Left kidney (tissue), 2 donors: Measurements from ENCODE around the gene CFAP107. TPM values are rescaled to one million over a fixed set of nuclear protein-coding genes. Genes with fewer than 3 reads are reported as not detected.
"Not testable (repeated sequence)": the region's sequence is repeated elsewhere in the genome, so short reads cannot be mapped to it uniquely, and the experiment has no call there.

Experiments used
- DNase-seq: peaks from one replicate; pipeline ENCODE4 v3.0.0-alpha.2; 2013
- polyA plus RNA-seq: library from polyadenylated mRNA; unstranded; fragments of 120-200 nt; gene quantifications from one replicate; pipeline ENCODE4 v1.2.1, GENCODE V29; 2013; ENCODE audit not compliant: insufficient read length

CFAP107 gene
- polyA plus RNA-seq, 1 donor: 0.50 TPM

GRCh38 chr1:12778907-12779306 is 32.9 kb downstream of the CFAP107 start:
- no peak for DNase-seq

GRCh38 chr1:12781488-12781887 is 35.5 kb downstream of the CFAP107 start:
- not testable (repeated sequence) for DNase-seq

- DNase-seq: not testable (repeated sequence)
Measured at GRCh38 chr1:12783783-12784182, 37.8 kb downstream of the CFAP107 start.

- not testable (repeated sequence) for DNase-seq
Measured at GRCh38 chr1:12784729-12785128, 38.7 kb downstream of the CFAP107 start.

- not testable (repeated sequence) for DNase-seq
Measured at GRCh38 chr1:12791097-12791496, 45.1 kb downstream of the CFAP107 start, which contains the start of gene PRAMEF1. Gene PRAMEF1 (plus strand): TSS chr1:12791397. CDS start chr1:12793228, 1,831 bp downstream.

- no peak for DNase-seq
Measured at GRCh38 chr1:12798911-12799310, 52.9 kb downstream of the CFAP107 start.

- DNase-seq: no peak
Measured at GRCh38 chr1:12799730-12800129, 53.7 kb downstream of the CFAP107 start.

GRCh38 chr1:12809933-12810332 is 63.9 kb downstream of the CFAP107 start:
- no peak for DNase-seq

- no peak for DNase-seq
Measured at GRCh38 chr1:12810691-12811408, 64.8 kb downstream of the CFAP107 start.

GRCh38 chr1:12811409-12811784 is 65.4 kb downstream of the CFAP107 start:
- no peak for DNase-seq

Other genes with a start within 250 kb of the CFAP107 start
- 80.7 TPM for gene DHRS3, start 128.0 kb upstream of the CFAP107 start, polyA plus RNA-seq
- gene AADACL4, start 102.1 kb upstream of the CFAP107 start, polyA plus RNA-seq: 1.8 TPM
- gene AADACL3, start 30.1 kb upstream of the CFAP107 start, polyA plus RNA-seq: not detected
- not detected for gene PRAMEF12, start 27.5 kb downstream of the CFAP107 start, polyA plus RNA-seq
- not detected for gene PRAMEF1, start 45.2 kb downstream of the CFAP107 start, polyA plus RNA-seq
- not detected for gene PRAMEF11, start 85.2 kb downstream of the CFAP107 start, polyA plus RNA-seq
- 0.58 TPM for gene HNRNPCL1, start 102.5 kb downstream of the CFAP107 start, polyA plus RNA-seq
- gene PRAMEF2, start 110.9 kb downstream of the CFAP107 start, polyA plus RNA-seq: not detected
- gene PRAMEF4, start 140.0 kb downstream of the CFAP107 start, polyA plus RNA-seq: not detected
- not detected for gene PRAMEF10, start 152.1 kb downstream of the CFAP107 start, polyA plus RNA-seq
- gene PRAMEF7, start 170.4 kb downstream of the CFAP107 start, polyA plus RNA-seq: not detected
- gene PRAMEF6, start 201.4 kb downstream of the CFAP107 start, polyA plus RNA-seq: not detected